ENCODE data around the gene PRKCD. TPM values are rescaled to one million over a fixed set of nuclear protein-coding genes. Genes with fewer than 3 reads are reported as not detected.

The PRKCD gene
- total and polyA plus RNA-seq, 11 donors, result 5.3 to 44.5 (median 11.6) TPM

DNA sequence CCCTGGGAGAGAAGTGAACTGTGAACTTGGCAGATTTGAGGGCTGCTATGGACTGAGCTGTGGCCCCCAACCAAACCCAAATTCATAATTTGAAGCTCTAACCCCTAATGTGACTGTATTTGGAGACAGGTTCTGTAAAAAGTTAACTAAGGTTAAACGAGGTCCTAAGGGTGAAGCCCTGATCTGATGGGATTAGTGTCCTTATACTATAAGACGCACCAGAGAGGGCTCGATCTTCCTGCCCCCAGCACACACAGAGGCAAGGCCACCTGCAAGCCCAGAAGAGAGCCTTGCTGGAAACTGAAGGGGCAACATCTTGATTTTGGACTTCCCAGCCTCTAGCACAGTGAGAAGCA lies 60.8 kb downstream of the PRKCD start:
- TF ChIP-seq POLR2A (IDR thresholded peaks at IDR 0.05), result no peak
- TF ChIP-seq CTCF (IDR thresholded peaks at IDR 0.05), result no peak
- Histone ChIP-seq H3K4me3 (no peak overlapping the region), H3K27ac (no peak overlapping the region), H3K27me3 (no peaks in the 10 kb centered on the region), H3K4me1 (peaks cover 0 to 23% (median 0%) of the 10 kb centered on the region in 12 donors), H3K9me3 (no peaks in the 10 kb centered on the region), H3K36me3 (peaks cover 0 to 41% (median 32%) of the 10 kb centered on the region in 9 donors)
- WGBS, 4 donors, result 88 to 97% (median 91%) methylated on average over 3 of the region's 3 CpGs
- DNase-seq, result peak in 1 of 5 donors; percentile 5
- ATAC-seq, result no peak
- intact Hi-C loops (cut with DNase I), result loop anchor here in 5 of 10 donors (2.0 to 10.0 kb wide), 5 partner anchors 65 to 493 kb away; no protein-coding TSS in a partner anchor

DNA sequence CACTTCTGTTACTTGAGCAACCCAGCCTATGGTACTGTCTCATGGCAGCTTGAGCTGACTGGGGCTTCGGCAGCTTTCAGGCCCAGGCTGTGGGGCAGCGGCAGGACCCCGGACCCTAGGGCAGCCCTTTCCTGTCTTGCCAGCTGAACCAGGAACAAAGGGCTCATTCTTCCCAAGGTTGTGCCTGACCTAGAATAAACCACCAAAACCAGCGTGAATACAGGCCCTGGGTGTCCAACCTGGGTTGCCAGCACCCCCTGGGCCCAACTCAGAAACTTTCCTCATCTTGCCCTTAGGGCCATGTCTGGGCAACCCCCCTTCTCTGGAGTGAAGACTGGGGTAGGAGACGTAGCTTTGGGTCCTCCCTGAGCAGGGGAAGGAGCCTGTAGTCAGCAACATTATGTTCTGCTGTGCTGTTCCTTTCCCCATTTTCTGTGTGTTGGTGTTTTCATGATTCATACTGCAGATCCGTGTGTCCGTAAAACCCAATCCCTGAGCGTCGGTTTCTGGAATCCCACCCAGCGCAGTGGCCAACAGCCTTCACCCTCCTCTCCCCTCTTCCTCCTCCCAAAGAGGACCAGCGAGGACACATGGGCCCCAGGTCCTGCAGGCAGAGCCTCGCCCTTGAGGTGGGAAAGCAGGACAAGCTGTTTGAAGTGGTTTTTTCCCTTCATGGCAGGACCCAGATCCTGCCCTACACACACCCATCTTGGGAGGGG lies 61.3 kb downstream of the PRKCD start:
- 90 to 96% (median 92%) methylated on average over 9 to 12 of the region's 12 CpGs for WGBS, 4 donors
- TF ChIP-seq POLR2A (IDR thresholded peaks at IDR 0.05), result no peak
- no peak for TF ChIP-seq CTCF (IDR thresholded peaks at IDR 0.05)
- Histone ChIP-seq H3K27me3 (no peaks in the 10 kb centered on the region), H3K4me3 (no peak overlapping the region), H3K4me1 (peaks cover 0 to 23% (median 0%) of the 10 kb centered on the region in 12 donors), H3K36me3 (peaks cover 0 to 46% (median 37%) of the 10 kb centered on the region in 9 donors), H3K9me3 (no peaks in the 10 kb centered on the region), H3K27ac (no peak overlapping the region)
- DNase-seq (peak in 1 of 5 donors; percentile 4), ATAC-seq (no peak)
- intact Hi-C loops (cut with DNase I), result loop anchor here in 4 of 10 donors (5.0 to 10.0 kb wide), 4 partner anchors 65 to 492 kb away; no protein-coding TSS in a partner anchor

GRCh38 chr3:53223025-53223424 lies 62.0 kb downstream of the PRKCD start:
- no peak for TF ChIP-seq CTCF (IDR thresholded peaks at IDR 0.05)
- TF ChIP-seq POLR2A (IDR thresholded peaks at IDR 0.05), result no peak
- 67 to 87% (median 79%) methylated on average over 7 of the region's 7 CpGs for WGBS, 4 donors
- Histone ChIP-seq H3K27me3 (no peaks in the 10 kb centered on the region), H3K4me1 (peaks cover 0 to 16% (median 0%) of the 10 kb centered on the region in 12 donors), H3K4me3 (no peak overlapping the region), H3K27ac (peak overlapping the region in 1 of 12 donors; percentile 11), H3K9me3 (no peaks in the 10 kb centered on the region), H3K36me3 (peaks cover 5 to 53% (median 44%) of the 10 kb centered on the region in 9 donors)
- intact Hi-C loops (cut with DNase I), result loop anchor here in 4 of 10 donors (5.0 to 10.0 kb wide), 4 partner anchors 64 to 492 kb away; no protein-coding TSS in a partner anchor
- DNase-seq (peak in 1 of 5 donors; percentile 22), ATAC-seq (no peak)

DNA sequence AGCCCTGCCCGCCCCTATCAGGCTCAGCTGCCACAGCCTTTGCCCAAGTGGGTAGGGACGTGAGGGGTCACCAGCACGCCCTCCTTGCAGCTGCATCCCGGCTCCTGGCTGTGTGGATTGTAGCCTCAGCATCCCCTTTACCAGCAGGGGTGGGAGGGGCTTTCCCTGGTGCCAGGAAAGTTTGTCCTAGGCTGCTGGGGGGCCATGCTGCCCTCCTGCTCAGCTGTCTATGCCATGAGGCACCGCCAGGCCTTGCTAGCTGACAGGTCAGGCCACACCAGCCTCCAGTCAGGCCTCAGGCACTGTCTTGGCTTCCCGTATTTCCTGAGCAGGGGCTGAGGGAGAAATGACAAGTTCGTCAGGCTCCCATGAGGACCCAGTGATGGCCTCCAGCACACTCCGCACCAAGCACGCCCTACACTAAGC lies 62.5 kb downstream of the PRKCD start:
- ATAC-seq (no peak), DNase-seq (peak in 1 of 5 donors; percentile 22)
- TF ChIP-seq CTCF (IDR thresholded peaks at IDR 0.05) (no peak), POLR2A (IDR thresholded peaks at IDR 0.05) (no peak)
- Histone ChIP-seq H3K4me3 (no peak overlapping the region), H3K9me3 (no peaks in the 10 kb centered on the region), H3K27ac (peak overlapping the region in 2 of 12 donors; percentile 6 to 11), H3K27me3 (no peaks in the 10 kb centered on the region), H3K4me1 (peaks cover 0 to 11% (median 0%) of the 10 kb centered on the region in 12 donors), H3K36me3 (peaks cover 5 to 59% (median 49%) of the 10 kb centered on the region in 9 donors)
- intact Hi-C loops (cut with DNase I), result loop anchor here in 4 of 10 donors (5.0 to 10.0 kb wide), 4 partner anchors 64 to 491 kb away; no protein-coding TSS in a partner anchor
- 83 to 89% (median 85%) methylated on average over 5 to 9 of the region's 9 CpGs for WGBS, 4 donors
